Cardiac fibroblast (primary cell): ENCODE data around the gene HLA-DOA.
A peak's percentile ranks its signal among the peaks of the same experiment; 100 is the strongest.

Experiments used
- DNase-seq, 2 donors: peaks; one replicate each; pipeline versions ENCODE4 v3.0.0 to v3.0.0-alpha.2; 2010; ENCODE audit warnings: low read depth in 2 of 2
- H3K4me3 ChIP-seq, 2 donors: replicated peaks in 1 of 2; 1 replicate in 1 of 2; 2 replicates in 1 of 2; pipeline ENCODE4 v1.5.1; 2011; ENCODE audit warnings: low read depth in 2 of 2, low read length in 2 of 2, mild to moderate bottlenecking in 2 of 2, moderate library complexity in 1 of 2
- CTCF ChIP-seq: IDR thresholded peaks from one replicate; pipeline ENCODE4 v1.5.1; 2011; ENCODE audit warnings: low read depth, mild to moderate bottlenecking, low read length, inconsistent platforms

HLA-DOA gene

GRCh38 chr6:32989368-32989767, 20.0 kb downstream of the HLA-DOA start:
- no peak for TF ChIP-seq CTCF
- no peak overlapping the region for H3K4me3 ChIP-seq
- no peak for DNase-seq

- DNase-seq = peak; percentile 89
- peak; percentile 90 for TF ChIP-seq CTCF
- no peak overlapping the region for H3K4me3 ChIP-seq
Observed at GRCh38 chr6:32984622-32985389, 24.6 kb downstream of the HLA-DOA start.

- DNase-seq = peak in 1 of 2 donors; percentile 18
- H3K4me3 ChIP-seq = no peak overlapping the region
- no peak for TF ChIP-seq CTCF
Observed at GRCh38 chr6:32983964-32984621, 25.3 kb downstream of the HLA-DOA start.

- no peak for TF ChIP-seq CTCF
- no peak for DNase-seq
- no peak overlapping the region for H3K4me3 ChIP-seq
Observed at GRCh38 chr6:32983493-32983848, 25.9 kb downstream of the HLA-DOA start.

GRCh38 chr6:32982702-32983492, 26.5 kb downstream of the HLA-DOA start:
- no peak overlapping the region for H3K4me3 ChIP-seq
- DNase-seq = peak in 1 of 2 donors; percentile 20

More at GRCh38 chr6:32982702-32983492, 26.5 kb downstream of the HLA-DOA start:
- TF ChIP-seq CTCF = no peak
